ENCODE data around the gene AIFM3.

DNA sequence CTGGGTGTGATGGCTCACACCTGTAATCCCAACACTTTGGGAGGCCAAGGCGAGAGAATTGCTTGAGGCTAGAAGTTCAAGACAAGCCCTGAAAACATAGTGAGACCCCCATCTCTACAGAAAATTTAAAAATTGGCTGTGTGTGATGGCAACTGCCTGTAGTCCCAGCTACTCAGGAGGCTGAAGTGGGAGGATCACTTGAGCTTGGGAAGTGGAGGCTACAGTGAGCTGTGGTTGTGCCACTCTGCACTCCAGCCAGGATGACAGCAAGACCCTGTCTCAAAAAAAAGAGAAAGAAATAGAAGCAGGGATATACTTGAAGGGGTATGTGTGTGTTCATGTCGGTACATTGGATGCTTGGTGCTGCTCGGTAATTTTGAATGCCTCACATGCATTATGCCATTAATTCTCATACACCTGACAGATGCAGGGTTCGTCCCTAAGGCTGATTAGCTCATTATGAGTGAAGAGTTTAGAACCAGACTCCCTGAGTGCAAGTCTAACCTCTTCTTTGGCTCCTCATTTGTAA lies 35.9 kb upstream of the AIFM3 start:
- TF ChIP-seq CTCF (IDR thresholded peaks at IDR 0.05) = no peak
- TF ChIP-seq POLR2A (IDR thresholded peaks at IDR 0.05) = no peak
- no peak for TF ChIP-seq EP300 (IDR thresholded peaks at IDR 0.05)
- no peak for TF ChIP-seq POLR2AphosphoS5 (IDR thresholded peaks at IDR 0.05)
